NT2/D1 (cell line): ENCODE data around the gene CGGBP1.

ENCODE experiments used
- SUZ12 ChIP-seq: IDR thresholded peaks from 2 replicates; pipeline ENCODE4 v1.6.1; 2011; ENCODE audit not compliant: insufficient read length, insufficient read depth; ENCODE audit errors: extremely low read depth
- YY1 ChIP-seq: IDR thresholded peaks from 2 replicates; pipeline ENCODE4 v1.6.1; 2011; ENCODE audit not compliant: insufficient read length, insufficient read depth
- ZNF274 ChIP-seq: IDR thresholded peaks from 2 replicates; pipeline ENCODE4 v1.6.1; 2011; ENCODE audit warnings: mild to moderate bottlenecking, low read depth, low read length

GRCh38 chr3:88040529-88040928, 18.3 kb downstream of the CGGBP1 start:
- TF ChIP-seq SUZ12 (no peak), YY1 (no peak), ZNF274 (no peak)
